CD4-positive, alpha-beta T cell treated with Interleukin-12 subunit alpha and Interleukin-12 subunit beta, for 1 hour (primary cell): ENCODE data around the gene ANKS1B.
"Not testable (repeated sequence)": the region's sequence is repeated elsewhere in the genome, so short reads cannot be mapped to it uniquely, and the experiment has no call there.

Experiments used
- DNase-seq: peaks from one replicate; pipeline ENCODE4 v3.0.0-alpha.2; 2020

Gene ANKS1B

DNA sequence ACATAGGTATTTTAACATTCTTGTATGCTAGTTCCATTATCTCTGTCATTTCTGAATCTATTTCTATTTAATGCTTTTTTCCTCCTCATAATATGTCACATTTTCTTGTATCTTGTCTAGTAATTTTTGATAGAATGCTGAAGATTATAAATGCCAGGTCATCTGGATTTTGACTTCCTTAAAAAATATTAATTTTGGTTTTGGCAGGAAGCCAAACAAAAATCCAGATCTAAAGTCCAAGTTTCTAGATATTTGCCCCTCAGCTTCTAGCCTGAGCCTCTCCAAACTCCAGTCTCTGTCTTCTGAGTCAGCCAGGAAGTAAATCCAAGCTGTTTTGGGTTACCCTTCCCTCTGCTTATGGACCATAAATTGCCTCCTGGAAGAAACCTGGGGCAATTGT is 1004.2 kb downstream of the ANKS1B start:
- no peak for DNase-seq

- no peak for DNase-seq
Observed at GRCh38 chr12:98977186-98977585, 1007.5 kb downstream of the ANKS1B start.

GRCh38 chr12:98974767-98975381 is 1009.9 kb downstream of the ANKS1B start:
- DNase-seq: no peak

DNA sequence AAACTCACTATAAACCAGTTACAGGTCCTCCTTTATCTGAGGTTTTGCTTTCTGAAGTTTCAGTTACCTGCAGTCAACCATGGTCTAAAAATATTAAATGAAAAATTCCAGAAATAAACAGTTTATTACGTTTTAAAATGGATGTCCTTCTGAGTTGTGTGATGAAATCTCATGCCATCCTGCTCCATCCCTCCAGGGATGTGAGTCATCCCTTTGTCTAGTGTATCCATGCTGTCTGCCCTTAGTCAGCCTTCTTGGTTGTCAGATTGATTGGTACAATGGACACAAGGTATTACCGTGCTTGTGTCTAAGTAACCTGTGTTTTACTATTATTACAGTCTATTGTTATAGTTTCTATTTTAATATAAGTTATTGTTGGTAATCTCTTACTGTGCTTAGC is 1011.3 kb downstream of the ANKS1B start:
- DNase-seq: no peak

DNA sequence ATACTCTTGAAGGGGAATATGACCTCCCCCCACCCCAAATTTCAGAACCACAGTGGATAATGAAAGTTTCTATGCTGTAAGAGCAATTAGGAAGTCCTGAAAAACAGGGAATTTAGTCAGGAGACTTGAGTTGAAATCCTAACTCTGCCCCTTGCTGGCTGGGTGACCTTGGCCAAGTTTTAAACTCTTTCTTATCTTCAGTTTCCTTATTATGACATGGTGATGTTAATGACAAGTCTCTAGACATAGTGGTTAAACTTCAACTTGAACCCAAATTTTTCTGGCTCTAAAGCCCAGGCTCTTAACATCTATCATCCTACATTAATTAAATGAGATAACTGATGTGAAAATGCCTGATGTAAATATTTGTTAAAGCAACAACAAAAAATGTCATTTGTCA is 1013.8 kb downstream of the ANKS1B start:
- no peak for DNase-seq

GRCh38 chr12:98970210-98970609 is 1014.5 kb downstream of the ANKS1B start:
- DNase-seq: no peak

DNA sequence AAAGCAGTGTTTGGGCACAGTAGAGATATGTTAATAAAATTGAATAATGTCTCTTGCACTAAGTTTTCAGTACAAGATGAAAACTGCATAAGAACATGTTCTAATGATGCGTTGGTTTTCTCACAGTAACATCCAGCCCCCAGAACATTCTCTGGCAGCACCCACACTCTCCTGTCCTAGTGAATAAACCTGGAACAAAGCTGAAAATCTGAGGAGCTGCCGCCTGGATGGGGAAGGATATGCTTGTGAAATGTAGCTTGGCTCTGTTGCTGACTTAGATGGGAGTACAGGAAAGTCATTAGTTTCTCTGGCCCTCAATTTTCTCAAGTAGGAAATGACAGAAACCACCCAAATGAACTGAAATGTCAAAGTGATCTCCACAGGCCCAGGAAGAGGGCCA is 1015.8 kb downstream of the ANKS1B start:
- no peak for DNase-seq

DNA sequence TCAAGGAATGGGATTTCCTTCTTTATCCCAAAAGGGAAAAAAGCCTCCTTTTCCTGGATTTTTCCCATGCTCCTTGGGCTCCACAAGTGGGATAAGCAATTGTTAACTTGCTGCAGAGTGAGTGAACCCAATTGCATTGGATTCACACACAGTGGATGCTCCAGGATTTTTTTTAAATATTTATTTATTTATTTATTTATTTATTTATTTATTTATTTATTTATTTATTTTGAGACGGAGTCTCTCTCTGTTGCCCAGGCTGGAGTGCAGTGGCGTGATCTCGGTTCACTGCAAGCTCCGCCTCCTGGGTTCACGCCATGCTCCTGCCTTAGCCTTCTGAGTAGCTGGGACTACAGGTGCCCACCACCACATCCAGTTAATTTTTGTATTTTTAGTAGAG is 1027.6 kb downstream of the ANKS1B start:
- DNase-seq: not testable (repeated sequence)

- no peak for DNase-seq
Observed at GRCh38 chr12:98955284-98955683, 1029.5 kb downstream of the ANKS1B start.

GRCh38 chr12:98954506-98954905 is 1030.2 kb downstream of the ANKS1B start:
- no peak for DNase-seq

DNA sequence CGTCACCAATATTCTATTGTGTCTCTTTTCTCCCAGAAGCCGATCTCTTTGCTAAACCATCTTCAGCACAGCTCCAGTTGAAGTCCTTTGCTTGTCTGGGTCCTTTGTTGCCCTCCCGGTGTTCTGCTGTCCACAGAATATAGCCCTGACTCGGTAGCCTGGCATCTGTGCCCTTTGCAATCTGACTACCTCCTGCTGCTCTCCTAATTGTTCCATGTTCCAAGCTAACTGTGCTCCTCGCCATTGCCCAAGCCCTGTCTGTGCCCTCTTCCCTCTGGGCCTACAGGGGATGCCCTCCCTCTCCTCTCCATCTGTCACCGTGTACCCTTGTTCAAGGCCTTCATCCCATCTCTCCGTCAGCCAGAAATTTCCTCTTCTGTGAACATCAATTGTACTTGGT is 1033.3 kb downstream of the ANKS1B start:
- DNase-seq: no peak

DNA sequence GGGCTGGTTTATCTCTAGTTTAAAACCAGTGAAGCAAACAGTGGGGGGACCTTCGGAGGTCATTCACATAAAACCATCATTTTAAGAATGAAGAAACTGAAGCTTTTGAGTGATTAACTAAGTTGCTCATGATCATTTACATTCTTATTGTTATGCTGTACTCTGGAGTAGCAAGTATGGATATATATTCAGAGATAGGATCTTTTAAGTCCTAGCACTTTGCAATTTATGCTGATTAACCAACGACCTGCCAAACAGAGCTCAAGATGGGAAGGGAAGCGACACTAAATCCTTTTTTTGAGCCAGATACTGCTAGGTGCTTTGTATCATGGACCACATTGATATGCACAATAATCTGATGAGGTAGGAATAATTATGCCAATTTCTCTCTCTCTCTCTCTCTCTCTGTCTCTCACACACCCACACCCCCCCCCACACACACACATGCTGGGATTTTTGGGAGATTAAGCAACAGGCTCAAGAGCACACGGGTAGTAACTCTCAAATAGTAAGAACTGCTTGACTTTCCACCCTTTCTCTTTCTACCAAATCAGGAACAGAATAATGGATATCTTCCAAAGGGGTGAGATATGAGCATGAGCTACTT is 1036.3 kb downstream of the ANKS1B start:
- no peak for DNase-seq

DNA sequence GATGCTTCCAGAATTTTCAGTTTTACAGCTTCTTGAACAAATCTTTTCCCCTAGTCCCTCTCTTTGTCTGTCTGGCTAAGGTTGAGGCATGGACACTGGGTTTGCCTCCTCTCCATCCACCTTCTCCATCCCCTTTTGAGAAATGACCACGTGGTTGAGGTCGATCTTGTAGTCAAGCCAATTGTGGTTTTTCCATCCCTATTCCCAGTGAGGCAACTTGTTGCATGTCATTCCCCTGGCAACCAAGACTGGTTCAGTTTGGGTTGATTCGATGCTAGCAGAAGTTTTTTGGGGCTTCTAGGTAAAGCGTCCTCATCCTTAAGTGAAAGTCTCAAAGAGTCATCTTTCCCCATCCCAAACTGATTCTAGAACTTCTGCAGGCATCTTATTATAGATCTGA is 1038.9 kb downstream of the ANKS1B start:
- DNase-seq: no peak

- no peak for DNase-seq
Observed at GRCh38 chr12:98939926-98940325, 1044.8 kb downstream of the ANKS1B start.

- DNase-seq: no peak
Observed at GRCh38 chr12:98939350-98939749, 1045.4 kb downstream of the ANKS1B start.

DNA sequence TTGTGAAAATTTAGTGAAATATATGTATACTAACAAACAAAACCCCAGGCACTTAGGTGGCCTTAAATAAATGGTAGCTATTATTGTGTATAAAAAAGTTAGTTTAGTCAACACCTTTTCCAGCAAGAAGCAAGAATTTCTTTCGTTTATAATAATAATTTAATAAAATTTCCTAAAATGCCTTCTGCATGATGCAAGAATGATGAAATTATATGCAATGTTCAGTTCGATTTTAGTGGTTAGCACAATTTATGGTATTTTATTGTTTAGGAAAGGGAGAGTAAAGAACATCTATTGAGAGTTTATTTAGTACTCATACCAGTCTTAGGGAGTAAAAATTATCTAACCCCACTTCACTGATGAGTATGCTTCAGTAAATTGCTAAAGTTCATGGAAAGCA is 1048.9 kb downstream of the ANKS1B start:
- DNase-seq: no peak

DNA sequence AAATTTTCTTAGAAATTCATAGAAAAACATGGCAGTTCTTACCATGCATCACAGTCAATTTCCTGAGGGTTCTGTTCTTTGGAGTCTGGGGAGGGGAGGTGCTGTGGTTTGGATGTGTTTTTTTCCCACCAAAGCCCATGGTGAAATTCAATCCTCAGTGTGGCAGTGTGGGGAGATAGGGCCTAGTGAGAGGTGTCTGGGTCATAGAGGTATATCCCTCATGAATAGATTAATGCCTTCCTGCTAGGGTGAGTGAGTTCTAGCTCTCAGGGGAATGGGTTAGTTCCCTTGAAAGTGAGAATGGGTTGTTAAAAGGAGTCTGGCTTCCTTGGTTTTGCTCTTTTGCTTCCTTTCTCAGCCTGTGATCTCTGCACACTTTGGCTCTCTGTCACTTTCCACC is 1061.9 kb downstream of the ANKS1B start:
- DNase-seq: no peak

- no peak for DNase-seq
Observed at GRCh38 chr12:98918176-98918863, 1066.4 kb downstream of the ANKS1B start.

GRCh38 chr12:98916106-98916505 is 1068.6 kb downstream of the ANKS1B start:
- DNase-seq: no peak

DNA sequence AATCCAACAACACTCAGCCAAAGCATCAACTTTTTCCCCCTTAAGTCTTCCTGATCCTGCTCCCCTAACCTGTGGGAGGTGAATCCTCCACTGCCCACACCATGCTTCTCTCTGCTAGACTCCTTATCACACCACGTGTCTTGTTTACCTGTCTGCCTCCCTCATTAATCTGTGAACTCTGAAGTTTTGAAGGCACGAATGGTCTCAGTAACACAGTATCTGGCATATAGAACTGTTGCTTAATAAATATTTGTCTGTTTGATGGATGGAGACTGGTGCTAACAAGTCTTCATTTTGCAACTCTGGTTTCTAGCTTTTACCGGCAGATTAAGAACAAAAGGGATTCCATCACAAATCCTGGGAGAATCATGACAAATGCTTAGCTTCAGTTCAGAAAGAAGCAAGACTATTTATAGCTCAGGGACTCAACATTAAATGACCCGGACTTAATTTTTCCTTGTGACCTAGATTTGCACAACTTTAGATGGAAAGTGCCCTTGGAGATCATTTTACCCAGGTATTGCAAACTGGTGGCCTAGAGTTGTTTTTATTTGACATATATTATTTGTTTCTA is 1072.2 kb downstream of the ANKS1B start:
- no peak for DNase-seq

GRCh38 chr12:98911396-98911795 is 1073.3 kb downstream of the ANKS1B start:
- DNase-seq: no peak

GRCh38 chr12:98909746-98910145 is 1075.0 kb downstream of the ANKS1B start:
- DNase-seq: no peak

DNA sequence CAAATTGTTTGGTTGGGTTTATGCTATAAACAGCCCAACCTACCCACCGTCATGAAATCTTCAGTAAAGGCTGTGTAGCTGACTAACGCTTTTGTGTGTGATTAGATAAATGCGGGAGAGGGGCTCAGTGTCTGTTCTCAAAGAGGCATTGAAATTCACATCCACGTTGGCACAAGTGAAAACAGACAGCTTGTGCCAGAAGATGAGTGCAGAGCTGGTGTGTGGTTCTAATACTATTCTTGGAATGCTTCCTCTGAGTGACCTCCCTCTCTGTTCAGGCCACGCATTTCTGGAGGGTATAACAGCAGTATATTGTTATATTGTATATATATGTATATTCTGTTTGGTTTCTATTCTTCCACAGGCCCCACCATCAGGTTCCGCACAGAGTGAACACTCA is 1075.9 kb downstream of the ANKS1B start:
- DNase-seq: no peak

DNA sequence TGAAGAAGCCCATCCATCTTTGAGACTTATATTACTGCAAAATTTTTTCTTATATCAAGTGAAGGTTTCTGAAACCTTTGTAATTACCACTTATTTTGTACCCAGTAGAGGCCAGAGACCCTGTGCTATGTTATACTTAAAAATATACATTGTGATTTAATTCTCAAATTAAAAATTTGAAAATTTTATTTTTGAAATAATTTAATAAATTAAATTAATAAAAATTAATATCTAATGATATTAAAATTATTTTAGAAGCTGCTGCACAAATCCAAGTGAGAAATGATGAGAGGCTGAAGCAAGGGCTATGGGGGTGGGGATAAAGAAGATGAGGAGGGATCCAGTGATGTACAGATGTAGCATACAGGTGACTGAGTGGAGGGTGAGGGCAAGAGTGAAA is 1080.9 kb downstream of the ANKS1B start:
- DNase-seq: no peak
